NCI-H2227 treated with DMSO at 0.1 percent for 48 hours (cell line): ENCODE results near the gene OR6B3.
A peak's percentile ranks its signal among the peaks of the same experiment; 100 is the strongest.

ENCODE experiments used
- DNase-seq: peaks from one replicate; lab custom pipeline; 2025; lab: John Stamatoyannopoulos, UW

Gene OR6B3

DNA sequence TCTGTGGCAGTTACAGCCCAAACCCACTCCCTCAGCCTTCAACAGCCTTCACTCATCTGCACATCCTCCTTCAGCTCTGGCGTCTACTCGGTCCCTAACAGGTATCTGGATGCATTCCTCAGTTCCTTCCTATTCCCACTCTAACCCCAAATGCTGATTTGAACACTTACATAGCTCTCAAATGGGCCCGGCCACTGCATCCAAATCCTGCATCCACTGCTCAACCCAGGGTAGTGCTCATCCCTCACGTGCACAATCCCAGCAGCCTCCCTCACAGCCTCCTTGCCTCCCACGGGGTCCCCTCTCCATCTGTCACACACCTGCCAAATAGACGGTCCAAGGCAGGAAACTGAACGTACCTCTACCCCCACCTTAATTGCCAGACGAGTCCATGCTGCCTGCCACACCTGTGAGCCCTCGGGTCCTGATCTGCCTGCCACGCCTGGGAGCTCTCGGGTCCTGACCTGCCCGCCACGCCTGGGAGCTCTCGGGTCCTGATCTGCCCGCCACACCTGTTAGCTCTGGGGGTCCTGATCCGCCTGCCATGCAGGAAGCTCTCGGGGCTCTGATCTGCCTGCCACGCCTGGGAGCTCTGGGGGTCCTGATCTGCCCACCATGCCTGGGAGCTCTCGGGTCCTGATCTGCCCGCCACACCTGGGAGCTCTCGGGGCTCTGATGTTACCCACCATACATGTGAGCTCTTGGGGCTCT, 9.9 kb downstream of the OR6B3 start:
- DNase-seq = no peak

DNA sequence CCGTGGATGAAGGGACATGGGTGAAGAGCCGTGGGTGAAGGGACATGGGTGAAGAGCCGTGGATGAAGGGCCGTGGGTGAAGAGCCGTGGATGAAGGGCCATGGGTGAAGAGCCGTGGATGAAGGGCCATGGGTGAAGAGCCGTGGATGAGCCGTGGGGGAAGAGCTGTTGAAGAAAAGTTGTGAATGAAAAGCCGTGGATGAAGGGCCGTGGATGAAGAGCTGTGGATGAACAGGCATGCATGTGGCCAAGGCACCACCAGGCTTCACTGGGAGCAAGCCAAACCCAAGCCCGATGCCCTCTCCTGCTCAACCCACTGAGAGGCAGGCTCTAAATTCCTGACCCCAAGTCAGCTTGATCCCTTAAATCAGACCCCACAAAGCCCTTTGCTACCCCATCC, 10.6 kb downstream of the OR6B3 start:
- no peak for DNase-seq

DNA sequence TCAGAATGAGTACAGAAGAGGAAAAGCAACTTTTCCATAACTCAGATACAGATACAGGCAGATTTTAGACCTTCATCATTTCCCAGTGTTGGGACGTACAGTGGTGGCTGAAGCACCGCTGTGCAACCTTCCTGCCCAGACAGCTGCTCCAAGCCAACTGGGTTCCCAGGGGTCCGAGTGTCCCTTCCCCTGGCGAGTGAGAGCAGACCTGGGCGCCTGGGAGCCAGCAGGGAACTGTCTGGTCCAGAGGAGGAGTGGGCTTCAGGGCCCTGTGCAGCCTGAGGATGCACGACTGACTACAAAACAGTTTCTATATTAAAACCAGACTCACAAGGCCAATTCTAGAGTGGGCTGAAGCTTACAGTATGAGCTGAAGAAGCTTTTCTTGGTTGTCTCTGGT, 12.0 kb downstream of the OR6B3 start:
- no peak for DNase-seq

DNA sequence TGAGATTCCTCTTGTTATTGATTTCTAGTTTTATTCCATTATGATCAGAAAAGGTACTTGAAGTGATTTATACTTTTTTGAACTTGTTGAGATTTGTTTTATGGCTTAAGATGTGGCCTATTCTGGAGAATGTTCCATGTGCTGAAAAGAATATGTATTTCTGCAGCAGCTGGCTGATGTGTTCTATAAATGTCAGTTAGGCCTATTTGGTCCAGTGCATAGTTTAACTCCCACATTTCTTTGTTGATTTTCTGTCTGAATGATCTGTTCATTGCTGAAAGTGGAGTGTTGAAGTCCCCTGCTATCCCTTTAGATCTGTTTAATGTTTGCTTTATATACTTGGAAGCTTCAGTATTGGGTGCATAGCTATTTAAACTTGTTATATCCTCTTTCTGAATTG, 16.0 kb downstream of the OR6B3 start:
- DNase-seq = no peak

DNA sequence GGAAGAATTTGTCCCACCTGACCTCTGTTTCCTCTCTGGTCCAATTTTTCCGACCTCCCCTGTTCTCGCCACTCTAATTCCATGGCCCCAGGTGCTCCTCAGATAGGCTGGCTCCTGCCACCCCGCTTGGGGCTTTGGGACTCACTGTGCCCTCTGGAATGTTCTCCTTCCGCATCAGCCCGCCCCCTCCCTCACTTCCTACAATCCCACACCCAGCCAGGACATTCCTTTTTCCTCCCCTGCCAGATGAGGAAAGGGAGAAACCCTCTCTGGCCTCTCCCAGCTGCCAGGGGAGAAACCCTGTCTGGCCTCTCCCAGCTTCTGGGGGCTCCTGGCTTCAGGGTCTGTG, 20.0 kb downstream of the OR6B3 start:
- no peak for DNase-seq

DNA sequence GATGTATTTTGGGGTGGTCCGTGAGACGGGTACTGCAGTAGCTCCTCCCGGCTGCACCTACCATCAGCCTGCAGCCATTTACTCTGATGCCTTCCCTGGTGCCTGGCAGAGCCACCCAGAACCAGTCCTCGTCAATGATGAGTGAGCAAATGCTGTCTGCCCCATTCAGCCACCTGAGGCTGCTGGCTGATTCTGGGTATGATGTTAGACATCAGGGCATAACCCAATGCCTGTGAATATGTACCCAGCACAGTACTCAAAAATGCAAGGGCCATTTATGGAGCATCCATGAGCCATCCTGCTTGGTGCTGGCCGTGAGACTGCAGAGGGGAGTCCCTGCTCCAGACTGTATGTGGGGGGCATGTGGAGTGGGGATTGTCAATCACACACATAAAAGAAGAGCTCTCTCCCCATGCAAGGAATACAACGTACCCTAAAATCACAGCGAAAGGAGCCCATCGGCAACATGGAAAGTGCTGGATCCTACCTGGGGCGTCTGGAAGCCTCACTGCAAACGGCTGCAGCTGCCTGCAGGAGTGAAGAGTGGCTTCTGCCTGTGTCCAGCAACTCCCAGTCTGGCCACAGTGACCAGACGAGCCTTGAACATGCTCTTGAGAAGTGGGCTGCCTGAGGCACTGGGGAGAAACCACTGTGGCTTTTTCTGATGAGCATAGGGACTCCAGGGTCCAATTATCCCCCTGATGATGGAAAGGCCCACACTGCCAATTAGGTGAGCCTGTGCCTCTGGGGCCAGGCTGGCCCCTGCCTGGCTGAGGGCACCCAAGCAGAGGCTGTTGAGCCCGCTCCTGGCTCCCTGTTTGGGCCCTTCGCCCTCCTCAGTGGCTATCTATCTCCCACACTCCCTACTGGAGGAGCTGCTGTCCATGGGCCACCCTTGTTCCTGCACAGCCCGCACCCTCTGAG, 20.7 kb downstream of the OR6B3 start:
- no peak for DNase-seq

DNA sequence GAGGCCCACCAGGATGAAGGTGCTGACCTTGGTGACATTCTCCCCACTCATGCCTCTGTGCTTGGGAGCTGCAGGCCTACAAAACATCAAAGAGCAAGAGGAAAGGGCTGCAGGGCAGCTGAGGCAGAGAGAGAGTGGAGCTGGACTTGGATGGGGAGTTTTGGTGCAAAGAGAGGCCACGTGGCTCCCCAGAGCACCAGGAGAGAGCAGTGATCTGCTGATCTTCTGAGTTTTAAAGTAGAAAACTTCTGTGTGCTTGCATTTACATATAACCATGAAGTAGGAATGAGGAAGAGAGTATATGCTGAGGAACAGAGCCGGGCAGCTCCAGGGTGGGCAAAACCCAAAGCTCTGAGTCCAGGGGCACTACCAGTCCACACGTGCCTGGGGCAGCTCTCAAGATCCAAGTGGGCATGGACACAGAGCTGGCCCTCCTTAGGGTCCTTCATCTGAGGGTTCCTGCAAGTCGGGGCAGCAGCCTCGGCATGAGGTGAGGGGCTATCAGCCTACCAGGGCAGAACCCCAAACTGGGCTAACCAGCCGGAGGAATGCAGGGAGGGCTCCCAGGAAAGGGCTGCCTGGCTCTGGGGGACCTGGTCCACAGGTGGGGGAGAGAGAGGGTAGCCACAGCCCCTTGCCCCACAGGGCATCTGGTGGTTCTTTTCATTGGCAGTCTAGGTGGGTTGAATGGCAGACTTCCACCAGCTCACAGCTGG, 22.8 kb downstream of the OR6B3 start, which contains the start of gene OR6B2:
Gene OR6B2, minus strand, starts transcription at position 51 of the 716 bp plus-strand sequence. Its CDS starts 0 bp downstream, at position 51.
- no peak for DNase-seq

DNA sequence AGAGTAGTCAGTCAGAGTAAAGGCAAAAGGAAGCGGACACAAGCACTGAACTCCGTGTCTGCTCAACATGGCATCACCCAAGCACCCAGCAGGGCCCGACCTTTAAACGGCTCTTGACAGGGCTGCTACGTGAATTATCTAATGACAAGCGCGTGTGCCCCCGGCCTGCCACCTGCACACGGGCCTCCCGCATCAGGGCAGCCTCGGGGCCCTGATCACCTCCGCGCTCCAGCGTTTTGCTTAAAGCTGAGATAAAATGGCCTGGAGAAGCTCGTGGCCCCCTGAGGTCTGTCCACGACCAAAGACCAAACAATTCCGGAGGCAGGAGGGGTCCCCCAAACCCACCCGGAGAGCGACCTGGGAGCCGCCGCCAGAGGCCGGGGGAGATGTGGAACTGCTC, 28.6 kb downstream of the OR6B3 start:
- DNase-seq = no peak

DNA sequence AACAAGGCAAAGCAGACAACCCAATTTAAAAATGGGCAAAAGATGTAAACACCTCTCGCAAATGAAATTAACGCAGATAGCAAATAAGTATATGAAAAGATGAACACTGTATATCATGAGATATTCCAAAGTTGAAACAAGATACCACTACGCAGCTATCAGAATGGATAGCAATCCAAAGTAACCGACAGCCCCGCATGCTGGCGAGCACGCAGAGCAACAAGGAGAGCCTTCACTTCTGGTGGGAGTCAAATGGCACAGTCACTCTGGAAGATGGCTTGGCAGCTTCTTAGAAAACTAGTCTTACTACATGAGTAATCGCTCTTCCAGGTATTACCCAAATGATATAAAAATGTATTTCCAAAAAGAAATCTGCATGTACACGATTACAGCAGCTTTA, 29.5 kb downstream of the OR6B3 start:
- no peak for DNase-seq

DNA sequence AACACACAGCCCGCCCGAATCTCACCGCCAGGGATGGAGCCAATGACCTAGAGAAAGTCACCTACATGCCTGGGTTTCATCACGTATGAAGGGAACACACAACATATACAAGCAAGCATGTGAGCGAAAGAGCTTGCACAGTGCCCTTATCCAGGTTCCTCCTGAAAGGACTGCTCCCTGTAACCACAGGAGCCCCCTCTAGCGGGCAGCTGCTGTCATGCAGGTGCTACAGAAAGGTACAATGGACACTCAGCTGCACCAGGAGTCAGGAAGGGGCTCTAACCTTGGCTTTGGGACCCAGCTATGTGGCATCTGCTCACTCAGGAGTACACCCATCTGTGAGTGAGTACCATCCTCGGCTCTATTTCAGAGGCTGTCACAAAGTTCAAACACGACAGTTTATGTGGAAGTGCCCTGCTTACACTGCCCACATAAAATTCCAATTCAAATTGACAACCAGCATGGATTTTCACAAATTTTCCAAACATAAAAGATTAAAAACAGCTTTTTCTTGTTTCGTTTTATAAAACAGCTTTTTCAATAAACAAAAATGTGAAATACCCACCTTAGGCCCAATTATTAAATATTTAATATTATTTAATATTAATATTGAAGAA, 31.7 kb downstream of the OR6B3 start:
- peak; percentile 20 for DNase-seq

DNA sequence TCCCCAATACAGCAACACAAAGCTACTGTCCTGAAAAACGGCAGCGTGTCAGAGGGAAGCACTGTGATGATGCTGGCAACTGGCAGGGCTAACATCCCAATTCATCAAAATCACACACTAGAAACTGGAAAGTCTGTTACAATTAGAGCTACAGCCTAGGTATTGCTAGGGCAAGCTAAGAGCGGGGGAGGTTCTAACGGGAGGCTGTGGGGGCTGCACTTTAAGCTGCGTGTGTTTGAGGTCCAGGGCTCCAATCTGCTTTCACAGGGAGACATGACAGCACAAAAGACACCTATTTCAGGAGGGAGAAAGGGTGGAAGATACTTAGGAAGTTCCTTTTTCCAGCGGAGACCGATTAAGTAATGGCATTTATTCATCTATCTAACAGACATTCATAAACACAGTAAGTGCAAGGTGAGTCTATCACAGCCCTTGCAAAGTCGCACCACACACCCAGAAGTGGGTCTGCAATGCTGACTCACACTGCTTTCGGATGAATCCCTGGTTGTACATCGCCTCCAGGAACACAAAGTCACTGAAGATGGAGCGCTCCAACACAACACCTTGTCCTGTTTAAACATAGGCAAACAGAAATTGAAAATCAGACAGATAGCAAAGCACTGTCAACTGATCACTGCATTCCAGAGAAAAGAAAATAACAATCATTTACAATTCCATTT, 35.1 kb downstream of the OR6B3 start:
- no peak for DNase-seq

DNA sequence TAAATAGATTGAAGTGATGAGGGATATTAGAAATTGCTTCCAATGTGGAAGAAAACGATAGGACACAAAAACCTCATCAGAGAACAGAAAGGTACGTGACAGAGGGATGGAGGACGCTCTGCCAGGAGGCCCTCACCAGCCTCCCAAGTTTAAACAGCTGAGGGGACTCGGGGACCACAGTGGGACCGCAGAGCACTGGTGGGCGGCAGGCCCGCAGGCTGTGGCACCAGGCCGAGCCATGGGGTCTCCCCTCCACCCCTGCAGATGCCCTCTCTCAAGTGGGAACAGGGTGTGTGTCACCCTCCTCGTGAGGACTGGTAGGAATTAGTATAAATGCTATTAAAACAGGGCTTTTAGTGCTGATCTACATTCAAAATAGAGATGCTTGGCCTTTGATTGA, 39.0 kb downstream of the OR6B3 start:
- no peak for DNase-seq

DNA sequence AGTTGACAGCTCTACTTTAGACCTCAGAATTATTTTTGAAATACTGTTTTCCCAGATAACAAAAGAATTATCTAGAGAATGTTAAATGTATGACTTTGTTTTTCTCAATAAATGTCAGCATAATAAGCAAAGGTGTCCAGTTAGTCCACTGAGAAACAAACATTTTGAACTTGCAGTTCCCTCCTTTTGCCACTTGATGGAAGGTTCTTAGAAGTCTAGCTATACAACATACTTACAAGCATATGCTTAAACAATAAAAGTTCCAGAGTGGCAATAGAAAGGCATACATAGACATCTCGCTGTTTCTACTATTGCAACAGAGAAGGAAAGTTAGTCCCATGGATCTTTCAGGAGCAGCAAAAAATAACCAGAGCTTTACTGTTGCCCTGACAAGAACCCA, 40.0 kb downstream of the OR6B3 start:
- DNase-seq = no peak

DNA sequence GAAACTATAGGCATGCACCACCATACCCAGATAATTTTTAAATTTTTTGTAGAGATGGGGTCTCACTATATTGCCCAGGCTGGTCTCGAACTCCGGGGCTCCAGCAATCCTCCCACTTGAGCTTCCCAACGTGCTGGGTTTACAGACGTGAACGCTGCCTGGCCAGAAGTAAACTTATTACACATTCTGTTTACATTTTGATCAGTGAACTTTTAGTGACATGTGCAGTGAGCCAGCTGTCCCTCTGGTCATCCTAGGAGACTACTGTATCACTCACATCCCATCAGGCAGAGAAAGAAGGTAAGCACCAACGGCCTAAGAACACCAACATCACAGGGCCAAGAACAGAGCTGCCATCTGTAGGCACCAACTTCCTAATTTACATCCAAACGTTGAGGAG, 50.3 kb downstream of the OR6B3 start:
- DNase-seq = no peak

DNA sequence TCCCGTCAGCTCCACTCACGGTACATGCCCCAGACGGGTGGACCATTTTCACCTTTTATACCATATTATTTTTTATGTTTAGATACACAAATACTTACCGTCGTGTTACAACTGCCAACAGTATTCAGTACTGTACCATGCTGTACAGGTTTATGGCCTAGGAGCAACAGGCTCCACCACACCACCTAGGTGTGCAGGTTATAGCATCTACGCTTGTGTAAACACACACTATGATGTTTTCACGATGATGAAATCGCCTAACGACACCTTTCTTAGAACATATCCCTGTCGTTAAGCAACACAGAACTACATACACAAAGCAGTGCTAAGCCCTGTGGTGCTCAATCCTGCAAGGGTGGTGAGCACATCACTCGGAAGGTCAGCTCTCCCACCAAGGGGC, 52.6 kb downstream of the OR6B3 start:
- no peak for DNase-seq

DNA sequence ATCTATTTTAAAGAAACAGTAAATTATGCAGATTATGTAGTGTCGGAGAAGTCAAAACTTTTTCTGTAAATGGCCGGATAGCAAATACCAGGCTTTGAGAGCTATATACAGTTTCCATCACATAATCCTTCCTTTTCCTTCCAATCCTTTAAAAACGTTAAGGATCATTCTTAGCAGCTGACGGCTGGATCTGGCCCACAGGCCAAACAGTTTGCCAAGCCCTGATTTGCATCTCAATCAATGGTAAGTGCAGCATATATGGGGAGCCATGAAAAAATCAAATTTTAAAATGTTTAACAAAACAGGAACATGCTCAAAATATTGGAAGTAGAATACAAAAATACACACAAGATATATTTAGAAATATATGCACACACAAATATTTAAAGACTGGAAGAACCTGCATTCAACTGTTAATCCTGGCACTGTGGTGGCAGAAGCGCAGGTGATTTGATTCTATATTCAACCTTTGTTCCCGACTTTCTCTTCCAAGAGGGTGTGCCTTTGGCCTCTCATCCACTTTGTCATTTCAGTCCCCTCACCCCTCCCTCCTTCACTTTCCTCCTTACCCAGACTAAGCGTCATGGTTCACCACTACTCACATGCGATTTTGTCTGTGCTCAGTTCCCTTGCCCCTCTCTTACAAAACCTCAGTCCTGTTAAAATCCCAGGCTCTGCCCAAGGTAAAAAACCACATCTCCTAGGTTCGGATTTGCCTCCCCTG, 55.5 kb downstream of the OR6B3 start:
- no peak for DNase-seq
